ENCODE measurements around the gene IFTAP. TPM values are rescaled to one million over a fixed set of nuclear protein-coding genes. Genes with fewer than 3 reads are reported as not detected.

IFTAP gene
- total RNA-seq, 1 donor from 2014 or later: 17.3 TPM

DNA sequence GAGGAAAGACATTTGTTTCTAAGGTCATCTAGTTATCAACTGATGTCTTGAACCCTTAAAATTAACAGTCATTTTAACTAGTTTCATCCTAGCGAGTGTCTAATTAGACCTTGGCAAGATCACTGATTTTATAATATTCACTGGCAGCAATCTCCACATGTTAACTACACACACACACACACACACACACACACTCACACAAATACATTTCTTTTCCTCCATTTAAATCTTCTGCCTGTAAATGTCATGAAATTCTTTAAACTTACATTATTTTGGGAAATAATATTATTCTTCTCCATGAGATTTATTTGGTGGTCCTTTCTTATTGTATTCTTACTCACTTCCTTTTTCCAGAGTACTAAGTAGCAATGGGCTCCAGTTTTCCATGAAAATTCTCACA, 2.9 kb upstream of the IFTAP start:
- Mint-ChIP-seq H3K4me1 (ENCODE audit: low read depth, unreplicated experiment) (peaks cover 2% of the 10 kb centered on the region), H3K4me3 (ENCODE audit: unreplicated experiment) (no peak overlapping the region), H3K27ac (ENCODE audit: unreplicated experiment) (no peak overlapping the region), H3K36me3 (ENCODE audit: low read depth, unreplicated experiment) (no peaks in the 10 kb centered on the region), H3K9me3 (ENCODE audit: unreplicated experiment) (no peaks in the 10 kb centered on the region), H3K27me3 (ENCODE audit: low read depth, unreplicated experiment) (peaks cover 48% of the 10 kb centered on the region)
- Histone ChIP-seq H3K4me1 (ENCODE audit: insufficient read depth, low read length) (peaks cover 3% of the 10 kb centered on the region), H3K9ac (ENCODE audit: low read length) (no peak overlapping the region), H3K79me2 (ENCODE audit: insufficient read depth, low read length) (no peaks in the 10 kb centered on the region), H3K4me2 (ENCODE audit: low read length) (no peak overlapping the region), H3K9me3 (ENCODE audit: insufficient read depth, low read depth, low read length) (no peaks in the 10 kb centered on the region), H3K36me3 (ENCODE audit: insufficient read depth, low read length) (no peaks in the 10 kb centered on the region), H3K27me3 (ENCODE audit: insufficient read depth, low read length) (peaks cover 14% of the 10 kb centered on the region), H2AFZ (ENCODE audit: low read depth, low read length) (no peak overlapping the region), H3K4me3 (ENCODE audit: insufficient read depth, low read depth, low read length) (no peak overlapping the region), H4K20me1 (ENCODE audit: insufficient read depth, low read length) (no peaks in the 10 kb centered on the region), H3K27ac (ENCODE audit: low read depth, low read length) (no peak overlapping the region)
- FAIRE-seq (no peak), DNase-seq (ENCODE audit: low read depth) (no peak)
- TF ChIP-seq EZH2 (IDR thresholded peaks at IDR 0.05; ENCODE audit: insufficient read depth, low read length): no peak
- TF ChIP-seq, protein P1, sequence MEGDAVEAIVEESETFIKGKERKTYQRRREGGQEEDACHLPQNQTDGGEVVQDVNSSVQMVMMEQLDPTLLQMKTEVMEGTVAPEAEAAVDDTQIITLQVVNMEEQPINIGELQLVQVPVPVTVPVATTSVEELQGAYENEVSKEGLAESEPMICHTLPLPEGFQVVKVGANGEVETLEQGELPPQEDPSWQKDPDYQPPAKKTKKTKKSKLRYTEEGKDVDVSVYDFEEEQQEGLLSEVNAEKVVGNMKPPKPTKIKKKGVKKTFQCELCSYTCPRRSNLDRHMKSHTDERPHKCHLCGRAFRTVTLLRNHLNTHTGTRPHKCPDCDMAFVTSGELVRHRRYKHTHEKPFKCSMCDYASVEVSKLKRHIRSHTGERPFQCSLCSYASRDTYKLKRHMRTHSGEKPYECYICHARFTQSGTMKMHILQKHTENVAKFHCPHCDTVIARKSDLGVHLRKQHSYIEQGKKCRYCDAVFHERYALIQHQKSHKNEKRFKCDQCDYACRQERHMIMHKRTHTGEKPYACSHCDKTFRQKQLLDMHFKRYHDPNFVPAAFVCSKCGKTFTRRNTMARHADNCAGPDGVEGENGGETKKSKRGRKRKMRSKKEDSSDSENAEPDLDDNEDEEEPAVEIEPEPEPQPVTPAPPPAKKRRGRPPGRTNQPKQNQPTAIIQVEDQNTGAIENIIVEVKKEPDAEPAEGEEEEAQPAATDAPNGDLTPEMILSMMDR (IDR thresholded peaks at IDR 0.05; ENCODE audit: insufficient read depth, low read depth, low read length): no peak

DNA sequence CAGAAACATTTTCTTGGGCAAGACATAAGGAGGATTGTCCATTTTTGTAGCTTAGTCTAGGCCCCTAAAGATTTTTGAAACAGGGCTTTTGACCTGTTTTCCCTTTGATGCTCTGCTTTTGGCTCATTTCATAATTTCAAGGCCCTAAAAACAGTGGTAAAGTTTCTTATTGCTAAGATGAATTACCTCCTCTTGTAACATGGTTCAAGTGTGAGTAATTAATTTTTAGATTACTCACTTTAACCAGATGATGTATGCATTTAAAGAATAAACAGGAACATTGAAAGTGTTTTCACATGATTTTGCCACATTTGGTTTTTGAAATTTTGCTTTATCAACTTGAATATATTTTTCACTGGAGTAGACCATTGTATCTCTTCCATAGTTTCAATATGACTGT, 2.6 kb downstream of the IFTAP start:
- Mint-ChIP-seq H3K27me3 (ENCODE audit: low read depth, unreplicated experiment) (peaks cover 2% of the 10 kb centered on the region), H3K4me1 (ENCODE audit: low read depth, unreplicated experiment) (peaks cover 2% of the 10 kb centered on the region), H3K4me3 (ENCODE audit: unreplicated experiment) (no peak overlapping the region)

DNA sequence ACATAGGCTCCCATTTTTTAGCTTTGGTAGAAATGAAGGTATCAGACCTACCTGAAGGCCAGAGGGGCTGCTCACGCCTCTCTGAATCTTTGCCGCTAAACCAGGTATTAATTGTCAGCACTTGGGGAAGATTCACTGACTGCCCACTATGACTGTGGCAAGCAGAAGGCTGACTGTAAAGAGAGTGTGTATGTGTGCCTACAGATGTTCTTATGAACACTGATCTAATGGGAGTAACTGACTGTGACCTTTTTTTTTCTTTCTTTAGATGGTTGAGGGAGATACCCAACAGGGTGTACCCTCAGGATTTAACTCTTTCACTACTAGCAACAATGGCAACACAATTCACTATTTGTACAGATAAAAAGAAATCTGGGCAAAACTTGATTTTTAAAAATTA, 3.7 kb downstream of the IFTAP start, which contains the start of gene RAG2:
RAG2 (minus strand) TSS at position 186 of the 400 bp plus-strand sequence. CDS start 4,068 bp downstream, outside the sequence.
- H3K4me2 ChIP-seq (ENCODE audit: low read length): no peak within 1 kb of the TSS
- H4K20me1 ChIP-seq (ENCODE audit: insufficient read depth, low read length): no peaks in the 10 kb centered on the region
- Mint-ChIP-seq H3K27ac (ENCODE audit: unreplicated experiment) (no peak within 1 kb of the TSS), H3K36me3 (ENCODE audit: low read depth, unreplicated experiment) (no peaks in the 10 kb centered on the region), H3K4me1 (ENCODE audit: low read depth, unreplicated experiment) (peaks cover 2% of the 10 kb centered on the region), H3K4me3 (ENCODE audit: unreplicated experiment) (no peak within 1 kb of the TSS), H3K27me3 (ENCODE audit: low read depth, unreplicated experiment) (no peaks in the 10 kb centered on the region), H3K9me3 (ENCODE audit: unreplicated experiment) (no peaks in the 10 kb centered on the region)
- H3K9me3 ChIP-seq (ENCODE audit: insufficient read depth, low read depth, low read length): no peaks in the 10 kb centered on the region
- no peak within 1 kb of the TSS for H3K27ac ChIP-seq (ENCODE audit: low read depth, low read length)
- TF ChIP-seq, protein P1 (IDR thresholded peaks at IDR 0.05; ENCODE audit: insufficient read depth, low read depth, low read length): no peak
- TF ChIP-seq EZH2 (IDR thresholded peaks at IDR 0.05; ENCODE audit: insufficient read depth, low read length): no peak
- no peaks in the 10 kb centered on the region for H3K27me3 ChIP-seq (ENCODE audit: insufficient read depth, low read length)
- H3K36me3 ChIP-seq (ENCODE audit: insufficient read depth, low read length): no peaks in the 10 kb centered on the region
- DNase-seq (ENCODE audit: low read depth) (no peak), FAIRE-seq (no peak)
- no peak within 1 kb of the TSS for H3K9ac ChIP-seq (ENCODE audit: low read length)
- H3K79me2 ChIP-seq (ENCODE audit: insufficient read depth, low read length): no peaks in the 10 kb centered on the region
- H2AFZ ChIP-seq (ENCODE audit: low read depth, low read length): no peak within 1 kb of the TSS
- H3K4me3 ChIP-seq (ENCODE audit: insufficient read depth, low read depth, low read length): no peak within 1 kb of the TSS
- H3K4me1 ChIP-seq (ENCODE audit: insufficient read depth, low read length): peaks cover 3% of the 10 kb centered on the region

More for the DNA sequence above, 2.6 kb downstream of the IFTAP start:
- H3K36me3 ChIP-seq (ENCODE audit: insufficient read depth, low read length): no peaks in the 10 kb centered on the region
- no peak overlapping the region for H3K4me3 ChIP-seq (ENCODE audit: insufficient read depth, low read depth, low read length)
- no peak overlapping the region for H3K27ac ChIP-seq (ENCODE audit: low read depth, low read length)
- no peak overlapping the region for H3K4me2 ChIP-seq (ENCODE audit: low read length)
- no peaks in the 10 kb centered on the region for H3K9me3 ChIP-seq (ENCODE audit: insufficient read depth, low read depth, low read length)
- Mint-ChIP-seq H3K36me3 (ENCODE audit: low read depth, unreplicated experiment) (no peaks in the 10 kb centered on the region), H3K27ac (ENCODE audit: unreplicated experiment) (no peak overlapping the region), H3K9me3 (ENCODE audit: unreplicated experiment) (no peaks in the 10 kb centered on the region)
- no peaks in the 10 kb centered on the region for H4K20me1 ChIP-seq (ENCODE audit: insufficient read depth, low read length)
- DNase-seq (ENCODE audit: low read depth) (no peak), FAIRE-seq (no peak)
- no peak overlapping the region for H2AFZ ChIP-seq (ENCODE audit: low read depth, low read length)
- H3K9ac ChIP-seq (ENCODE audit: low read length): no peak overlapping the region
- H3K27me3 ChIP-seq (ENCODE audit: insufficient read depth, low read length): no peaks in the 10 kb centered on the region
- H3K4me1 ChIP-seq (ENCODE audit: insufficient read depth, low read length): peaks cover 3% of the 10 kb centered on the region
- H3K79me2 ChIP-seq (ENCODE audit: insufficient read depth, low read length): no peaks in the 10 kb centered on the region
- no peak for TF ChIP-seq EZH2 (IDR thresholded peaks at IDR 0.05; ENCODE audit: insufficient read depth, low read length)
- TF ChIP-seq, protein P1 (IDR thresholded peaks at IDR 0.05; ENCODE audit: insufficient read depth, low read depth, low read length): no peak

Measured in astrocyte (in vitro differentiated cells and primary cell).